Retina (tissue), 1 donor: Measurements from ENCODE around the gene SSBP3.

Experiments used
- DNase-seq: peaks from one replicate; pipeline ENCODE4 v3.0.0-alpha.2; 2016

Gene SSBP3

DNA sequence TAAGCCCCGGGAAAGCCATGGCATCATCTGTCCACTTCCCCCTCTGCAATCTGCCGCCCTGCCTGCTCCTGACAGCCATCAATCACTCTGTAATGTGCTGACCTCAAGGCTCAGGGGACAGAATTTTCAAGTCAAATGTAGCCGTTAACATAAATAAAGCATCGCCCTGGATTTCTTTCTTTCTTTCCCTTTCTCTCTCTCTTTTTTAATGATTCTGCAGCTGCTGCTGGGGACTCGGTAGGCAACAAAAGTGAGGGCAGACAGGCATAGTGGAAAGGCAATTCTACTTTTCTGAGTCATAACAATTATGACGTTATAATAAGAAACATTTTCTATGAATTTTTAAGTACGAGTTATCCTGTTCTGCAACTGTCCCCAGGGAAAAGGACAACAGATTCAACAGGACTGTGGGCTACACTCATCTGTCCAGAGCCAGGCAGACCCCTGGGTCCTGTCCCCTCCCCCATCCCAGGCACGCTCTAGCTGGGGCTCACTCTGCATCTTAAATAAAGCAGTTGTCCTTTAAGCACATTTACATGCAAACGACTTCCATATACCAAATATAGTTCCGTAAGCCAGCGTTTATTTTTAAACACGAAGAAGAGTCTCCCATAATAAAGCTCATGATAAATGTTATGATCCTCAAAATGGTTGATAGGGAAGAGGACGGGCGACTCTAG, 78.7 kb downstream of the SSBP3 start:
- DNase-seq, result peak; percentile 25

DNA sequence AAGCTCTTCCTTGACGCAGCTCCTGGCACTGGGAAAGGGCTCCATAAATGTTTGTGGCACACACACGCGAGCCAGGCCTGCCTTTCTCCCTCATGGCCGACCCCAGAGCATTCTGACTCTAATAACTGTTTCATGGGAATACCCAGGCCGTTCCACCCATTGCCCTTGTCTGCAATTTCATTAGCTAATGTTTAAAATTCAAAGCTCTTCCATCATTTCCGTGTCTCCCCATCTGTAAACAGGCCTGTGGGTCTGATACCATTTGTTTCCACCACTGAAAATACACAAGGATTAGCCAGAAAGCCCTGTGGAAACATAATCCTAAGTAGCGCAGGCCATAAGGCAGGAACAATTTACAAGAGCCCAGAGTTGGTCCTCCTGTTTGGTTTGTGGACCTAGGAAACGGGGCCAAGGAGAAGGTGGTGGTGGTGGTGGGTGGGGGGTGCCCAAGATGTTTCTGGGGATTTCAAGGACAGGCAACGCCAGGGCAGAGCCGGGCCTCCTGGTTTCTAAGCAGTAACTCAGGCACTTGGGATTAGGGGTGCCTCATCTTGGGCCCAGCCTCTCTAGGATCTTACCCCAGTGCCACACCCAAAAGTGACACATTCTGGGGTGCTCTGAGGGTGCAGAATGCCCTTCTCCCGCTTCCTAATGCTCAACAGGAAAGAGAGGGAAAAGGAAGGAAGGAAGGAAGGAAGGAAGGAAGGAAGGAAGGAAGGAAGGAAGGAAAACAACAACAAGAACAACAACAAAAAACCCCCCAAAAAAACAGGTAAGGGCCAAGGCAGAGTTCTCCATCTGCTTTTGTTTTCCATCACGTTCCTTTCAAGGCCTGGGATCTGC, 79.4 kb downstream of the SSBP3 start:
- peak; percentile 12 for DNase-seq

DNA sequence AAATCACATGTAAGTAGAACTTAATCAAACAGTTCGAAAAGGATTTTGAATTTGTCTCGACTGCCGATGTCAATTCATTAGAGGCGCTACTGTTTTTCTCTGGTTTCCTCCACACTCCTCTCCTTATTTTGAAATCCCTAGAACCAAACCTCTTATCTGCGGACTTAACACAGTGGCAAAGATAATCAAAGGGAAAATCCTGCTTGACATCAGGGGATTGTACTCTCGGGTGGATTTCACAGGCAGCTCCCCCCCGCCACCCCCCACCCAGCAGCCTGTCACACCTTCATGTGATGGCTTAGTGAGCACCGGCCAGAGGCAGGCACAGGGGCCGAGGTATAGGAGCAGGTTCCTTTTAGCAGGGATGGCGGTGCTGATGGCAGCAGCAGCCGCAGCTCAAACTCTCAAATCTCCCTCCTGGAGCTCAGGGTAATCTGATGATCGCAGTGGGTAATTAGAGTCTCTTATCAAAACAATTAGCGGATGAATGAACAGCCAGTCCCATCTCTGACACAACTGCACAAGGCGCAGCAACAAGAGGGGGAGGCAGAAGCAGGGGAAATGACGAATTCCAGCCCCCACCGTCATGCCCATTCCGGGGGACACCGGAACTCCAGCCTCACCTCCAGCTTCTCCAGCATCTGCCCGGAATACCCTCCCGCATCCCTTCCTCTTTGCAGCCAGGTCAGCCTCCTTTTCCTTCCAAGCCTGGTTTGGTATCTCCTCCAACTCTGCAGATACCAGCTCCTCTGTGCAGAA, 80.3 kb downstream of the SSBP3 start:
- peak; percentile 66 for DNase-seq

DNA sequence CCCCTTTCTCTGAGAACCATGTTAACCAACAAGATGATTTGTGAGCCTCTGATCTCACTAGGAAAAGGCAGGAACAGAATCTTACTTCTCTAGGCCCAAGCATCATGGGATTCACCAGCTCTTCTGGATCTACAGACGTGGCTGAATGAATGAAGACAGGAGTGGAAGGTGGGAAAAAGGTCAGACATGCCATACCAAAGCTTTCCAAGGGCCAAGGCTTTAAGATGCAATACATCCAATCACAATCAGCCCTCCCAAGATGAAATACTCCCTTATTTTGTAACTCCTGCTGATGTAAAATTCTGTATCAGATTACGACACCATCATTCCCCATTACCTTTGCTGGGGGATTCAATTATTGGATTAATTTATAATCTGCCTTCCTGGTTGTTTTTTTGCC, 80.9 kb downstream of the SSBP3 start:
- DNase-seq, result no peak

DNA sequence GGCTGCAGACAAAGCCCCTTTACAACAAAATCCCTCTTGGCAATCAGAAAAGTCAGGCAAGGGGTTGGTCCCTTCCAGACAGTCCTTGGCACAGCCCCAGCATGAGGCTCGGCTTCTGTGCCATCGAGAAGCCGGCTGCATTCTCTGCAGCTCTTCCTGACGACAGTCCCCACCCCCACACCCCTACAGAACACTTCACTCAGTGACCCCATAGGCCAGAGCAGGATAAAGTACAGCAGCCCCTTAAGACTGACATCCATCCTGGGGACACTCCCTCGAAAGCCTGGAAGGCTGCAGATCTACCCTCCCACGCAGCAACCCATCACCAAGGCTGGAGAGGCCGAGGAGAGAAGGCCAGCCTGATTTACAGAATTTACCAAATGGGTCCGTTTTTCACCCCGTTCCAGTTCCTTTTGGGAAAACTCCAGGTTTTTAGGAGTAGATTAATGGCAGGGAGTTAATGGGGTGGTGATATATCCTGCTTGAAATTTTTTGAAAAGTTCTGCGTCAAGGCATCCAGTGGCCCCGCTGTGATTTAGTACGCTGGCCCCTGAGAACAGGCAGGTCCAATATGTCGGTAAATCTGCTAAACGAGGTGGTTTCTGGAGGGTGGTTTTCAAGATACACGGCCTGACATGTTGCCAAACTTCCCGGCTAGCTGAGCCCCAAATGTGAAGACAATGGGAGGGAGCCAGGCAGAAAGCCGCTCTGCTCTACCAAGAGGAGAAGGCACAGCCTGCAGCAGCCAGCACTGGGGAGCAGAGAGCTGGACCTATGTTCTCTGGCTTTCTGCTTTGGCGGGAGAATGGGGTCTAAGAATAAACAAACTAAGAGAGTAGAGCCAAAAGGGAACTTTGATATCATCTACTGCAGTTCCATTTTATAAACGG, 81.7 kb downstream of the SSBP3 start:
- no peak for DNase-seq

DNA sequence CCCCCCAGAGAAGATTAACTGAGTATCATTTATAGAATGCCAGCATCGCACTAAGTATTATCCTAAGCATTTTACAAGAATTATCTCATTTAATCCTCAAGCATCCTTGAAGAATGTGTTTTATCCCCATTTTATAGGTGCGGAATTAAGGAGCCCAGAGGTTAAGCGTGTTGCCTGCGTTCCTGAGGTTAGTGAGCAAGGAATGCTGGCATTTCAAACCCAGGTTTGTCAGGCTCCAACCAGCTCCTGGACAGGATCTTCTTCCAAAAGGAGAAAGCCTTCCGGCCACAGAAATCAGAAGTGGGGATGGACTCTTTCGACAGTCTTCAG, 82.3 kb downstream of the SSBP3 start:
- DNase-seq, result no peak

DNA sequence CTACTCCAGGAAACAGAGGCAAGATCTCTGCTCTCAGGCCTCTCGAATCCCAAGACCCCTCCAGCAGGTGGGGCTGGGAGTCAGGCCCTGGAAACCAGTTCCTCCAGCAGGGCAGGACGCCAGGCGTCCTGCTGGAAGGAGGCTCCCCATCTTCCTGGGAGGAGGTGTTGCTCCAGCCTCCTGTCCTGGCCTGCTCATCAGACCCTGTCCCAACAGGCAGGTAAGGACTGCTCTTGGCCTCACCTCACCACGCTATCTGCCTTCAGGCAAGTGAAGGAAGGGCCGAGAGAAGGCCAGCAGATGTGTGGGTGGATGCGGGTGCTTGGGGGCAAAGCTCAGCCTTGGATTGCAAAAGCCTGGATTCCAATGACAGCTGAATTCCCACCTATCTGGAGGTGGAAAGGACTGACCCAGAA, 82.9 kb downstream of the SSBP3 start:
- DNase-seq, result no peak

DNA sequence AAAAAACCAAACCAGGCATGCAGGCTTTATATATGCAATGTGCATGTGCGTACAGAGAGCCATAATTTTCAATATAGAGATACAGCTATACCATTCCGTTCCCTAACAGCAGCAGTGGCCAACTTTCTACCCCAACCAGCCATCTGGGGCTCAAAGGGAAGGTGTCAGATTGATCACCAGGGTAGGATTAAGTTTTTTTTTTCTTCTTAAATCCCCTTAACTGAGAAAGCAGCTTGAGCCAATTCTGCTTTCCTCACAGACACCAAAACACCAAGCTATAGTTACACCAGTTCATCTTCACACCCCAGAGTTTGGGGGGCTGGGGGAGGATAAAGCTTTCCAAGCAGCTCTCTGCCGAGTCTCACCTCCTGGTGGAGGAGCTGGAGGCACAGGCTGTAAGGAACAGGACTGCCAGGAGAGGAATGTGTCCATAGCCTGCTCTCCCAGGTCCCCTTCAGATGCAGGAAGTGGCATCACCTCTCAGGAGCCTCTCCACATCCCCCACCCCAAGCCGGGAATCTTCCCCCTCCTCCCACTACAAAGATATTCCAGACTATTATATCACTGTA, 87.9 kb downstream of the SSBP3 start:
- DNase-seq, result no peak

DNA sequence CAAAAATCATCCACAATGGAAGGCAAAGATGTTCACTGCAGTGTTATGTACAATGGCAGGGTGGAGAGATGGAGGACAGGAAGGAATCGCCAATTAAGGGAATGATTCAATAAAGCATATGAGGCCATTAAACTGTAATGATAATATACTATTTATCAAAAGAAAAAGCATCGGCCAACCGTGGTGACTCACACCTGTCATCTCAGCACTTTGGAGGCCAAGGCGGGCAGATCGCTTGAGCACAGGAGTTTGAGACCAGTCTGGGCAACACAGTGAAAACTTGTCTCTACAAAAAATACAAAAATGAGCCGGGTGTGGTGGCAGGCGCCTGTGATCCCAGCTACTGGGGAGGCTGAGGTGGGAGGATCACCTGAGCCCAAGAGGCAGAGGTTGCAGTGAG, 89.1 kb downstream of the SSBP3 start:
- no peak for DNase-seq

DNA sequence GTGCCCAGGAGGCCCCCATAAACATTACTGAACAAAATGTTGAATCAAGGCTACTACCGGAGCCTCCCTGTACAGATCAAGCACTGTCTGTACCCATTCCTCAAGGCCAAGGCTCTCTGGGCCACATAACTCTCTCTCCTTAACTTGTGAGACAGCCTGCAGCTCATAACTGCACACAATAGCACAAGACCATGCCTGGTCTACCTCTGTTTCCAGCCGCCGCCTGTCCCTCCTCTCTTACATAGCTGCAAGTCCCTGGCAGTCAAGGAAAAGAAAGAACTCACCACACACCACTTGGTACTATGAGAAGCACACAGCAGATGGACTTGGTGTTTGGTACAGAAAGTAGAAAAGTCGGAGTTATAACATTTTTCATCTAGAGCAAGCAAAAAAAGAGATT, 91.1 kb downstream of the SSBP3 start:
- no peak for DNase-seq

DNA sequence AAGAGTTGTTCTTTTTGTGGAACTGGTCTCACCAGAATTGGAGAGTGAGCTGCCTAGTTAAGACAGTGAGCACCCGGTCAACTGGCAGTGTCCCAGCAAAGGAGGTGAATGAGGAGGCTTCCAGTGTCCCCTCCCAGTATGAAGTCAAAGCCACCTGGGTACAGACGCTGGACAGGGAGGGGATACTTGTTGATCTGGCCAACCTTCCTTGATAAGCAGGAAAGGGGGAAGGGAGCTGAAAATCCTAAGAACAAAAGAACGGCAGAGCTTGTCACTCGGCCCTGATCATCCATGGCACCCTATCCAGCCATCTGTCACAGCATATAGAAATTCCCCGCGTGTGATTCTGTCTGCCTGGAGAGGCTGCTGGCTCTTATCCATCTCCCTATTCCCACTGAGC, 91.5 kb downstream of the SSBP3 start:
- DNase-seq, result peak; percentile 55

DNA sequence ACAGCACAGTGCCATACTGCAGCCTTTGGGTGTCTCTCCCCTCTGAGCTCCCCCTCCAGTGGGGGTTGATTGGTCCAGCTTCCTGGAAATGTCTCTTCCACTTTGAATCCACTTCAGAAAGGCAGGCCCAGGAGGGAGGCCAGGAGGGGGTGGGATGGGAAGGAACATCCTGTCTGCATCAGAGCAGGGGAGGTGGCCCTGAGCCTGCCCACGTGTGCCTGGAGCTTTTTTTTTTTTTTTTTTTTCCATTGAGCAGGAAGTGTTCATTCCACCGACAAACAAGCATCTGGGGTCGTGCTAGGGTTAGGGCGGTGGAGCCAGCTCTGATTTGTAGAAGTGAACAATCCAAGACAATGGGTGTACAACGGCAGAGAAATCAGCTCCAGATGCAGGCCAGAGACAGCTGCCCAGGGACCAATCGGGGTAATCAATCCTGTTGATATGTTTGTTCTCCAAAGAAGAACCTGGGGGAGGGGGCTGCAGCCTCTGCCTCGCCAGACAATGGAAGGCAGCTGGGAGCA, 93.3 kb downstream of the SSBP3 start:
- peak; percentile 78 for DNase-seq

DNA sequence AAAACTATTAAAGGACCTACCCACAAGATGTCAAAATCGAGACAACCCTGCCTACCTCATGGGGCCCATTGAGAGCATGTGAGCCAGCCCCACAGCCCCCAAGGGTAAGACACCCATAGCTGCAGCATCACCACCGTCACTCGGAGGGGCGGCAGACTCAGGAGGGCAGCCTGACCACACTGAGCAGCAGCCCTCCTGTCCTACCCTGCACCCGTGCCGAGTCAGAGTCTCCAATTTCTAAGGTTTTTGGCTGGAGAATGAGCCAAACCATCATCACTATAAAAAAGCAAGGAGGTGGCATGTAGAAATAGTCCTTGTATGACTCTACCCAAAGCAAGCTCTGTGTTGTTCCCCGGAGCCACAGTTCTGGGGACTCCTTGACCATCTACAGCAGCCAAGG, 94.7 kb downstream of the SSBP3 start:
- DNase-seq, result no peak

DNA sequence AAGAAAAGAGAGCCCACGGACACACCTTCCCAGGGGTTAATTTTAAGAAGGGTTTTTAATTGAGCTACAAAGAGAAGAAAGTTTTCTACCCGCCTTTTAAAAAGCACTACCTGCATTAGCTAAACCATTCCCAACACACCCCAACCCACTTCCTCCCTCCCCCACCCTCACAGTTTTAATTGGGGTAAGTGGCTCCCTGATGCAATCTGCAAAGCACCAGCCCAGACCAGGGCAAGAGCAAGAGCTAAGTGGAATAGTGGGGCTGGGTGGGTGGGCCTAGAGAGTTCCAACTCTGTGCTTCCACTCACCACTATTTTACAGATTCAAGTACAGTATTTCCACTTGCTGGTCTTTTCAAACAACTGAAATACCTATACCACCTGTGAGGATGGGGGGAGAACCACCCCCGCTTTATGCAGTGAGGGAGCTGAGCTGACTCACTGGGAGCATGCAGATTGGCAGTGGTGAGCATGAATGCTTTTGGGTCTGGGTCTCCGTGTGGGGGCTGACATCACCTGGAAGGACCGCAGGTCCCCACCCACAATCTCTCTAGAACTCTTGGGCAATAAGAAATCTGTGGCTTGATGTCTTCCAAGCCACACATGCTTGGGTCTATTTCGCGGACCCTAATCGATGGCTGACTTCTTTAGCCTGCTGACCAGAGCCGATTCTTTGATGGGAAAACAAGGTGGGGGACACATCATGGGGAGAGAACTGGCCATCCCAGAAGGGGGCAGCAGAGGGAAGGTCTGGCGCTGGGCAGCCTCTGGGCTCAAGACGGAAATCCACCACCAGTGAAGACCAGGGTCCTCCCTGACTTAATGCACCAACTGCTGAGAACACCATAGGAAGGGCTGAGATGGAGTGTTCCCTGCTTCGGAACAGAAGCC, 95.5 kb downstream of the SSBP3 start:
- peak; percentile 68 for DNase-seq

DNA sequence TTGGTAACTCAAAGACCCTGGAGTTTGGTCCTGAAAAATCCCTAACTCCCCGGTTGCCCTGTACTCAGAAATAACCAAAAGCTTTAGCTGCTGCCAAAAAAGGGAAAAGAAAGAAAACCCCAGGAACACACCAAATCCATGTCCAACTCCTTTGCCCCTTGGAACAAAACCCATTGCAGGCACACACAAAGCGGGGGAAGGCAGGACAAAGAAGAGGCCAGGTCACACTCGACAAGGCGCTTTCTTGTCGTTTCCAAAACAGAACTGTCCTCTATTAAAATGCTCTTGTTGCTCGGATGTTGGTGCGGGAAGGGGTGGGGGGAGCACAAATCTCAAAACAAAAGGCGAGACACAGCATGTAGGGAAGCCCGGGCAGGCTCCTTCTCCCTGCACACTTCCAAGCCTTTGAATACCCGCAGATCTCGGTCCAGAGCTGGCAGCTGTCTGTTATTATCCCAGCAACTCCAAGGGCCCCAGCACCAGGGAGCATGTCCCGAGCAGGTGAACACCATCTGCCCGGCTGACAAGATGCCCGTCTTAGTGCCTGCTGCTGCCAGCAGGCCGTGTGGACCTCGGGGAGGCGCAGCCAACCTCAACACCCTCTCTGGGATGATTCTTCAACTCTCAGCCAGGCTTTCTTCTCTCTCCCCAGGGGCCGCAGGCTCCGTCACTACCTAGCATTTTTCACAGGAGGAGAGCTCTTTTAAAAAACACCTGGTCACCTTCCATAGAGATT, 96.4 kb downstream of the SSBP3 start:
- DNase-seq, result no peak

DNA sequence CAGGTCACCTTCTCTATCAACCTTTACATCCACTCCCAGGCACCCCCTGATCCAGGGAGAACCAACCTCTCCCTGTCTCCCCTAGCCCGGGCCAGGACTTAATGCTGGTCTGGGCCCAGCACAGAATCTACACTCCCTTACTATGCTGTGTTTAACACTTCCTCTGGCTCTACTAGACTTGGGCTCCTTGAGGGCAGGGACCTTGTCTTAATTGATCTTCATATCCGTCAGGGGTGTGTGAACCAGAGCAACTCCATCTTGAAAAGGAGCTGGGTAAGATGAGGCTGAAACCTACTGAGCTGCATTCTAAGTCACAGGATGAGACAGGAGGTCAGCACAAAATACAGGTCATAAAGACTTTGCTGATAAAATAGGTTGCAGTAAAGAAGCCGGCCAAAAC, 98.9 kb downstream of the SSBP3 start:
- DNase-seq, result no peak

DNA sequence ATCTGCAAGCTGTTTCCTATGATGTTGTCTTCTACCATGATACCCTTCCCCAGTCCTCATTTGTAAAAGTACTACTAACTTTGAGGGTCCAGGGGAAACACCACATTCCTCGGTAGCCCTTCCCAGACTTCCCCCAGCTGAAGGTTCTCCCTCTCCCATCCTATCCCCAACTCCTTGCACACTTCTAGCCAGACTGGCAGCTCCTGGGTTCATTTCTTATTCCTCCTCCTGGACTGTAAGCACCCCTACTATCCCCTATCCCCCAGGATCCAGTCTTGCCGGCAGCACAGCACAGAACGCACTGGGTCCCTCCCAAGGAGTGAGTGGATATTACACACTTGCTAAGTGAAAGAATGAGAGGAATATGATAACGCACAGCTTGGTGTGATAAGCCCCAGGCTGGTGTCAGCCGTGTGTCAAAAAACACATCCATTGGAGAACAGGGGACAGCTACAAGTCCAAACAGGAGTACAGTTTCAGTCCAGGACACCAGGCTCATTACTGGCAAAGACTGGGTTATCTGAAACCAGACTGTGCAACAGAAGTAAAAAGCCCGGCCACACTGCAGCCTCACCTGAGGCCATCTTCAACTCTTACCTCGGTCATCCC, 100.2 kb downstream of the SSBP3 start:
- DNase-seq, result no peak

DNA sequence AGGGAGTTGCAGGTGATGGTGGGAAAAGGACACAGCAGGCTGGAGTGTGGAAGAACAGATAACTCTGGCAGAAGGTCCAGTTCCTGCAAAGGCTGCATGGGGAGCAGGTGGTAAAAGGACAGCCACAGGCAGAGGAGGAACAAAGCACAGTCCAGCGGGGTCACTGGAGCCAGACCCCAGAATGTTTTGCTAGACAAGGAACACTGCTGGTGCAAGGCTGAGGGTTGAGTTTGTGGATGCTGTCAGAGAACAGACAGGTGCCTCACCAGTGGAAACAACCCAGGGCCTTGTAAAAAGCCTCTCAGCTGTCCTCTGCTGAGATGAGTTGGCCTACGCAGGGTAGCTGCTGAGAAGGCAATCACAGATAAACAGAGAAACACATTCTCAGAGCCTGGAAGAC, 101.7 kb downstream of the SSBP3 start:
- DNase-seq, result no peak

DNA sequence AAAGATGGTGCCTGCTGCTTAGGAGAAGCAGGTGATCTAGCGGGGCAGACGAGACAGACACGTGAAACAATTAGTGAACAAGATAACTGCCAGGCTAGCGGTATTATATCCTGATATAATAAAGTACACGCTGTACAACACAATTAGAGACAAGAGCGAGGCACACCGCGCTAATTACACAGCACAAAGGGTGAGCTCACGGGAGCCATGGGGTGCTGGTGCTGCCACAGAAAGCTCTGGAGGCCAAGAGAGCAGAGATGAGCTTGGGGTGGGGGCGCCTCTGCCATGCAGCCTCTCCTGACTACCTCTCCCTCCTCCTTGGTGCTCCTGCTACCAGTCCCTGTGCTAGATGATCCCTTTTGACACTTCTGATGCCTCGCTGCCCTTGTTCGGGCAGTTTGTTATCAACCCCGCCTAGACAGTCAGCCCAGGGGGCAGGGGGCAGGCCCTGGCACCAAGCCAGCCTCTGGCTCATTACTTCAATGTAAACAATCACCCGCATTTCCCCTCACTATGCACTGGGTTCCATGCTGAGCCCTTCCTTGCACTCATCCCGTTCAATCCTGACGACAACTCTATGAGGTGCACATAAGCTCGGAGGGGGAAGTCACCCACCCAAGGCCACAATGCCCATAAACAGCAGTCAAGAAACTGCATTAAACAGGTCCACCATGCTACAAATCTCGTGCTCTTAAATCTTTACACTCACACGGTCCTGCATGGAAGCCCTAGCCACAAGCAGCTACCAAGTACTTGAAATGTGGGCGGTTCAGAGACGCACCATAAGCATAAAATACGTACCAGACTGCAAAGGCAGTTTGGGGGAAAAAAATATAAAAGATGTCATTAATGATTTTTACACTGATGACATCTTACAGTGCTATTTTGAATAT, 103.0 kb downstream of the SSBP3 start:
- DNase-seq, result peak; percentile 61
